Stomach (tissue), 4 donors: ENCODE results near the gene CHCHD3.

Experiments
- EP300 ChIP-seq: sonication (generic); formaldehyde crosslinking; IDR thresholded peaks from one replicate; pipeline ENCODE4 v1.6.1; 2017; ENCODE audit warnings: antibody characterized with exemption
- POLR2AphosphoS5 ChIP-seq, 3 donors: sonication (generic); formaldehyde crosslinking; IDR thresholded peaks; one replicate each; pipeline ENCODE4 v1.6.1; 2016; ENCODE audit warnings: antibody characterized with exemption in 3 of 3

DNA sequence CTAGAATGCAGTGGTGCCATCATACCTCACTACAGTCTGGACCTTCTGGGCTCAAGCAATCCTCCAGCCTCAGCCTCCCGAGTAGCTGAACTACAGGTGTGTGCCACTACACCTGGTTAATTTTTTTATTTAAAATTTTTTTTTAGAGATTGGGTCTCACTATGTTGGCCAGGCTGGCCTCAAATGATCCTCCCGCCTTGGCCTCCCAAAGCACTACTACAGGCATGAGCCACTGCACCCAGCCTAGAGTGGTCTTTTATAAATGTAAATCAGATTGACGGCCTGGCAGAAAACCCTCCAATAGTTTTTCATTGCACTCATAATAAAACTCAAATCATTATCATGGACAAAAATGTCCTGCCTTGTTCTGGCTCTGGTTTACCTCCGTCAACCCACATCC, 303.9 kb downstream of the CHCHD3 start:
- TF ChIP-seq EP300 (no peak), POLR2AphosphoS5 (IDR thresholded peaks at IDR 0.05) (no peak)
